ENCODE measurements around the gene MORN3.

DNA sequence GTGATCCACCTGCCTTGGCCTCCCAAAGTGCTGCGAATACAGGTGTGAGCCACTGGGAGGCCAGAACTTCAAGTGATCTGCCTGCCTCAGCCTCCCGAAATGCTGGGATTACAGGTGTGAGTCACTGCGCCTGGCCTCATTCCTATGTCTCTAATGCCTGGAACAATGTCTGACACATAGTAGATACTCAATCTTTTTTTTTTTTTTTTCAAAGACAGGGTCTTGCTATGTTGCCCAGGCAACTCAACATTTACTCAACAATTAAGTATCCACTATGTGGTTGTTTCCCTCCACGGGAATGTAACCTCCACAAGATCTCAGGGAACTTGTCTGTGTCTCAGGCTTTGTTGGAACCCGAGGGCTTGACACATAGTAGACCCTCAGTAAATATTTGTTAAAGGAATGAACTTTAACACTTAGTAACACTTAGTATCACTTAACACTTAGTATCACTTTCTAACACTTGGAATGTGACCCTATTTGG, 40.1 kb upstream of the MORN3 start:
- TF ChIP-seq, protein P1, sequence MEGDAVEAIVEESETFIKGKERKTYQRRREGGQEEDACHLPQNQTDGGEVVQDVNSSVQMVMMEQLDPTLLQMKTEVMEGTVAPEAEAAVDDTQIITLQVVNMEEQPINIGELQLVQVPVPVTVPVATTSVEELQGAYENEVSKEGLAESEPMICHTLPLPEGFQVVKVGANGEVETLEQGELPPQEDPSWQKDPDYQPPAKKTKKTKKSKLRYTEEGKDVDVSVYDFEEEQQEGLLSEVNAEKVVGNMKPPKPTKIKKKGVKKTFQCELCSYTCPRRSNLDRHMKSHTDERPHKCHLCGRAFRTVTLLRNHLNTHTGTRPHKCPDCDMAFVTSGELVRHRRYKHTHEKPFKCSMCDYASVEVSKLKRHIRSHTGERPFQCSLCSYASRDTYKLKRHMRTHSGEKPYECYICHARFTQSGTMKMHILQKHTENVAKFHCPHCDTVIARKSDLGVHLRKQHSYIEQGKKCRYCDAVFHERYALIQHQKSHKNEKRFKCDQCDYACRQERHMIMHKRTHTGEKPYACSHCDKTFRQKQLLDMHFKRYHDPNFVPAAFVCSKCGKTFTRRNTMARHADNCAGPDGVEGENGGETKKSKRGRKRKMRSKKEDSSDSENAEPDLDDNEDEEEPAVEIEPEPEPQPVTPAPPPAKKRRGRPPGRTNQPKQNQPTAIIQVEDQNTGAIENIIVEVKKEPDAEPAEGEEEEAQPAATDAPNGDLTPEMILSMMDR (IDR thresholded peaks at IDR 0.05), result no peak
- TF ChIP-seq POLR2A (IDR thresholded peaks at IDR 0.05), result no peak

All from testis (tissue), 2 donors.